Astrocyte (in vitro differentiated cells and primary cell): ENCODE results near the gene RGMB.

Experiments used
- CTCF ChIP-seq: IDR thresholded peaks from 2 replicates; pipeline ENCODE4 v1.5.1; 2011; ENCODE audit warnings: low read depth, mild to moderate bottlenecking, inconsistent platforms, low read length, moderate library complexity; ENCODE audit not compliant: insufficient read depth
- EZH2 ChIP-seq: IDR thresholded peaks from 2 replicates; pipeline ENCODE4 v1.6.1; 2012; ENCODE audit warnings: mild to moderate bottlenecking, low read length, inconsistent platforms; ENCODE audit not compliant: insufficient read depth

GRCh38 chr5:98813755-98814154, 40.3 kb downstream of the RGMB start:
- TF ChIP-seq CTCF (no peak), EZH2 (no peak)
